HepG2 (cell line): ENCODE results near the gene SPAG9. TPM values are rescaled to one million over a fixed set of nuclear protein-coding genes. Genes with fewer than 3 reads are reported as not detected.
A peak's percentile ranks its signal among the peaks of the same experiment; 100 is the strongest.

Experiments
- CHCHD3 ChIP-seq: sonication (generic); formaldehyde crosslinking; IDR thresholded peaks from 2 replicates; pipeline ENCODE4 v1.8.0; 2022; ENCODE audit warnings: mild to moderate bottlenecking, missing genetic modification reagents, moderate library complexity
- CHD2 ChIP-seq: IDR thresholded peaks from 2 replicates; pipeline ENCODE4 v1.6.1; 2011; ENCODE audit warnings: low read depth, low read length, improper control_type of control experiment
- GPN1 ChIP-seq: sonication (generic); formaldehyde crosslinking; IDR thresholded peaks from 2 replicates; pipeline ENCODE4 v1.5.1; 2020; ENCODE audit warnings: missing genetic modification reagents, borderline replicate concordance
- KLF9 ChIP-seq: IDR thresholded peaks from 2 replicates; pipeline ENCODE4 v1.6.1; 2016; ENCODE audit warnings: low read depth
- MED1 ChIP-seq: sonication (generic); formaldehyde crosslinking; IDR thresholded peaks from 2 replicates; pipeline ENCODE4 v1.4.0; 2020; ENCODE audit warnings: missing genetic modification reagents
- MXI1 ChIP-seq: IDR thresholded peaks from 3 replicates; pipeline ENCODE4 v1.6.1; 2012; ENCODE audit warnings: low read depth, low read length, inconsistent platforms, borderline replicate concordance
- PCBP2 ChIP-seq: fragments of 200-400 bp; formaldehyde crosslinking; optimal IDR thresholded peaks from 2 replicates; pipeline ENCODE3; 2018; ENCODE audit warnings: low read length, low read depth; ENCODE audit not compliant: poor library complexity, severe bottlenecking
- RBFOX2 ChIP-seq: fragments of 200-400 bp; formaldehyde crosslinking; IDR thresholded peaks from 2 replicates; pipeline ENCODE4 v1.6.1; 2017; ENCODE audit warnings: low read depth, mild to moderate bottlenecking, low read length
- SATB2 ChIP-seq: sonication (generic); formaldehyde crosslinking; IDR thresholded peaks from 2 replicates; pipeline ENCODE4 v1.5.0; 2020; ENCODE audit warnings: missing genetic modification reagents
- STAG1 ChIP-seq: sonication (generic); formaldehyde crosslinking; IDR thresholded peaks from 2 replicates; pipeline ENCODE4 v1.4.0; 2020; ENCODE audit warnings: missing genetic modification reagents
- STAT5B ChIP-seq: sonication (generic); formaldehyde crosslinking; IDR thresholded peaks from 2 replicates; pipeline ENCODE4 v1.4.0; 2020; ENCODE audit warnings: missing genetic modification reagents
- TBX3 ChIP-seq: fragments of 450-650 bp; IDR thresholded peaks from 2 replicates; pipeline ENCODE4 v1.6.1; 2017; ENCODE audit warnings: antibody characterized with exemption, mild to moderate bottlenecking, inconsistent platforms, borderline replicate concordance
- ZNF264 ChIP-seq: sonication (generic); formaldehyde crosslinking; IDR thresholded peaks from 2 replicates; pipeline ENCODE4 v1.4.0; 2020; ENCODE audit warnings: missing genetic modification reagents
- ZNF335 ChIP-seq: sonication (generic); formaldehyde crosslinking; IDR thresholded peaks from 2 replicates; pipeline ENCODE4 v1.4.0; 2020; ENCODE audit warnings: missing genetic modification reagents
- ZNF530 ChIP-seq: sonication (generic); formaldehyde crosslinking; IDR thresholded peaks from 2 replicates; pipeline ENCODE4 v1.5.0; 2020; ENCODE audit warnings: low read depth, mild to moderate bottlenecking, missing genetic modification reagents
- ZNF747 ChIP-seq: sonication (generic); formaldehyde crosslinking; IDR thresholded peaks from 2 replicates; pipeline ENCODE4 v1.8.1; 2023; ENCODE audit warnings: missing genetic modification reagents, mild to moderate bottlenecking, borderline replicate concordance
- polyA plus RNA-seq, 8 experiments: library from polyadenylated mRNA; depleted of rRNA in 3 of 8; stranded (reverse) in 7 of 8; unstranded in 1 of 8; fragments of >200 nt; fragmentation: Illumina TruSeq in 4 of 8; extraction: Trizol in 4 of 8; gene quantifications; 2 replicates each; pipeline versions ENCODE4 v1.2.1 to v1.2.3, GENCODE V29; 2011 to 2016; ENCODE audit warnings: low read depth in 4 of 8, missing spikeins in 1 of 8, mixed read lengths in 1 of 8; ENCODE audit not compliant: insufficient read depth in 1 of 8
- total RNA-seq, 5 experiments: library from RNA; depleted of rRNA; stranded (reverse); fragments of >200 nt; fragmentation: Illumina TruSeq; extraction: Trizol; gene quantifications; 2 replicates each; pipeline ENCODE4 v1.2.3, GENCODE V29; 2016; ENCODE audit warnings: low read depth in 1 of 5
- TF ChIP-seq, protein P1 (sequence below): sonication (generic); formaldehyde crosslinking; IDR thresholded peaks from 2 replicates; pipeline ENCODE4 v1.4.0; 2020; ENCODE audit warnings: missing genetic modification reagents
- TF ChIP-seq, protein P2 (sequence below): sonication (generic); formaldehyde crosslinking; IDR thresholded peaks from 2 replicates; pipeline ENCODE4 v1.5.0; 2020; ENCODE audit warnings: missing genetic modification reagents, mild to moderate bottlenecking, borderline replicate concordance
- TF ChIP-seq, protein P3 (sequence below): sonication (generic); formaldehyde crosslinking; IDR thresholded peaks from 2 replicates; pipeline ENCODE4 v1.5.0; 2020; ENCODE audit warnings: missing genetic modification reagents
- TF ChIP-seq, protein P4 (sequence below): sonication (generic); formaldehyde crosslinking; IDR thresholded peaks from 2 replicates; pipeline ENCODE4 v1.5.0; 2020; ENCODE audit warnings: mild to moderate bottlenecking, missing genetic modification reagents, moderate library complexity
- TF ChIP-seq, protein P5 (sequence below): sonication (generic); formaldehyde crosslinking; IDR thresholded peaks from 2 replicates; pipeline ENCODE4 v1.5.0; 2020; ENCODE audit warnings: missing genetic modification reagents
- TF ChIP-seq, protein P6 (sequence below): sonication (generic); formaldehyde crosslinking; IDR thresholded peaks from 2 replicates; pipeline ENCODE4 v1.4.0; 2020; ENCODE audit warnings: mild to moderate bottlenecking, missing genetic modification reagents

Gene SPAG9
- total and polyA plus RNA-seq, 2 of the 13 experiments (the other 11 are each of a cell fraction or from before 2014, with no cell fraction given) = 43.2 to 78.6 TPM

DNA sequence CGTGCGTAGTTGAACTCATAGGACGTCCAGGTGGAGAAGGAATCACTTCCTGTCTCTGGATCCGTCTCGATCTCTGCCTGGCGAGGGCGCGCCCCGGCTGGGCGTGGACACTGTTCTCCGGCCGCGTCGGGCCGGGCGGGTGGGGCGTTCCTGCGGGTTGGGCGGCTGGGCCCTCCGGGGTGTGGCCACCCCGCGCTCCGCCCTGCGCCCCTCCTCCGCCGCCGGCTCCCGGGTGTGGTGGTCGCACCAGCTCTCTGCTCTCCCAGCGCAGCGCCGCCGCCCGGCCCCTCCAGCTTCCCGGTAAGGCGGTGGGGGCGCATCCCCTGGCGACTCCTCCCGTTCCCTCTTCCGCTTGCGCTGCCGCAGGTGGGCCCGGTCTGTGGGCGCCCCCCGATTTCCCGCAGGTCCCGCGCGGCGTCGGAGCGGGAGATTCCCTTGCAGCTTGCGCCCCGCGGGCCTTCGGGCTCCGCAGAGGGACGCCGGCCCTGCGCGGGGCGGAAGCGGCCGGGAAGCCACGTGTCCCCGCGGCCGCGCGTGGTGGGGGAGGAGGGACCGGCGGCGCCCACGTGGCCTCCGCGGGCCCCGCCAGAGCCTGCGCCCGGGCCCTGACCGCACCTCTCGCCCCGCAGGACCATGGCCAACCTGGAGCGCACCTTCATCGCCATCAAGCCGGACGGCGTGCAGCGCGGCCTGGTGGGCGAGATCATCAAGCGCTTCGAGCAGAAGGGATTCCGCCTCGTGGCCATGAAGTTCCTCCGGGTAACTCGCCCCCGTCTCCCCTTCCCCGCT is 45.7 kb upstream of the SPAG9 start, which contains the start of gene NME2 (continued):
- TF ChIP-seq PCBP2 (no peak), ZNF530 (CRISPR knock-in tag) (peak; percentile 22; the same call in 1 of the 2 replicates), STAG1 (CRISPR knock-in tag) (no peak), TBX3 (no peak), MED1 (peak; percentile 65; the same call in 1 of the 2 replicates), ZNF747 (CRISPR knock-in tag) (peak; percentile 95; the same call in 1 of the 2 replicates), GPN1 (CRISPR knock-in tag) (no peak), CHCHD3 (CRISPR knock-in tag) (no peak), MXI1 (peak; percentile 90; the same call in 2 of the 3 replicates), STAT5B (CRISPR knock-in tag) (no peak), ZNF335 (CRISPR knock-in tag) (no peak), SATB2 (CRISPR knock-in tag) (no peak), CHD2 (no peak), KLF9 (CRISPR knock-in tag) (no peak), RBFOX2 (peak; percentile 94), ZNF264 (CRISPR knock-in tag) (no peak)
- TF ChIP-seq, protein P1, sequence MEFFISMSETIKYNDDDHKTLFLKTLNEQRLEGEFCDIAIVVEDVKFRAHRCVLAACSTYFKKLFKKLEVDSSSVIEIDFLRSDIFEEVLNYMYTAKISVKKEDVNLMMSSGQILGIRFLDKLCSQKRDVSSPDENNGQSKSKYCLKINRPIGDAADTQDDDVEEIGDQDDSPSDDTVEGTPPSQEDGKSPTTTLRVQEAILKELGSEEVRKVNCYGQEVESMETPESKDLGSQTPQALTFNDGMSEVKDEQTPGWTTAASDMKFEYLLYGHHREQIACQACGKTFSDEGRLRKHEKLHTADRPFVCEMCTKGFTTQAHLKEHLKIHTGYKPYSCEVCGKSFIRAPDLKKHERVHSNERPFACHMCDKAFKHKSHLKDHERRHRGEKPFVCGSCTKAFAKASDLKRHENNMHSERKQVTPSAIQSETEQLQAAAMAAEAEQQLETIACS = no peak; the same call in none of the 2 replicates
- TF ChIP-seq, protein P2, sequence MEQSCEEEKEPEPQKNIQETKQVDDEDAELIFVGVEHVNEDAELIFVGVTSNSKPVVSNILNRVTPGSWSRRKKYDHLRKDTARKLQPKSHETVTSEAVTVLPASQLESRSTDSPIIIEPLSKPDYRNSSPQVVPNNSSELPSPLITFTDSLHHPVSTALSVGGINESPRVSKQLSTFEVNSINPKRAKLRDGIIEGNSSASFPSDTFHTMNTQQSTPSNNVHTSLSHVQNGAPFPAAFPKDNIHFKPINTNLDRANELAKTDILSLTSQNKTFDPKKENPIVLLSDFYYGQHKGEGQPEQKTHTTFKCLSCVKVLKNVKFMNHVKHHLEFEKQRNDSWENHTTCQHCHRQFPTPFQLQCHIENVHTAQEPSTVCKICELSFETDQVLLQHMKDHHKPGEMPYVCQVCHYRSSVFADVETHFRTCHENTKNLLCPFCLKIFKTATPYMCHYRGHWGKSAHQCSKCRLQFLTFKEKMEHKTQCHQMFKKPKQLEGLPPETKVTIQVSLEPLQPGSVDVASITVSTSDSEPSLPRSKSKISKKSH (CRISPR knock-in tag) = no peak
- TF ChIP-seq, protein P3, sequence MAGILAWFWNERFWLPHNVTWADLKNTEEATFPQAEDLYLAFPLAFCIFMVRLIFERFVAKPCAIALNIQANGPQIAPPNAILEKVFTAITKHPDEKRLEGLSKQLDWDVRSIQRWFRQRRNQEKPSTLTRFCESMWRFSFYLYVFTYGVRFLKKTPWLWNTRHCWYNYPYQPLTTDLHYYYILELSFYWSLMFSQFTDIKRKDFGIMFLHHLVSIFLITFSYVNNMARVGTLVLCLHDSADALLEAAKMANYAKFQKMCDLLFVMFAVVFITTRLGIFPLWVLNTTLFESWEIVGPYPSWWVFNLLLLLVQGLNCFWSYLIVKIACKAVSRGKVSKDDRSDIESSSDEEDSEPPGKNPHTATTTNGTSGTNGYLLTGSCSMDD (CRISPR knock-in tag) = no peak
- TF ChIP-seq, protein P4, sequence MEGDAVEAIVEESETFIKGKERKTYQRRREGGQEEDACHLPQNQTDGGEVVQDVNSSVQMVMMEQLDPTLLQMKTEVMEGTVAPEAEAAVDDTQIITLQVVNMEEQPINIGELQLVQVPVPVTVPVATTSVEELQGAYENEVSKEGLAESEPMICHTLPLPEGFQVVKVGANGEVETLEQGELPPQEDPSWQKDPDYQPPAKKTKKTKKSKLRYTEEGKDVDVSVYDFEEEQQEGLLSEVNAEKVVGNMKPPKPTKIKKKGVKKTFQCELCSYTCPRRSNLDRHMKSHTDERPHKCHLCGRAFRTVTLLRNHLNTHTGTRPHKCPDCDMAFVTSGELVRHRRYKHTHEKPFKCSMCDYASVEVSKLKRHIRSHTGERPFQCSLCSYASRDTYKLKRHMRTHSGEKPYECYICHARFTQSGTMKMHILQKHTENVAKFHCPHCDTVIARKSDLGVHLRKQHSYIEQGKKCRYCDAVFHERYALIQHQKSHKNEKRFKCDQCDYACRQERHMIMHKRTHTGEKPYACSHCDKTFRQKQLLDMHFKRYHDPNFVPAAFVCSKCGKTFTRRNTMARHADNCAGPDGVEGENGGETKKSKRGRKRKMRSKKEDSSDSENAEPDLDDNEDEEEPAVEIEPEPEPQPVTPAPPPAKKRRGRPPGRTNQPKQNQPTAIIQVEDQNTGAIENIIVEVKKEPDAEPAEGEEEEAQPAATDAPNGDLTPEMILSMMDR (CRISPR knock-in tag) = peak; percentile 50
- TF ChIP-seq, protein P5, sequence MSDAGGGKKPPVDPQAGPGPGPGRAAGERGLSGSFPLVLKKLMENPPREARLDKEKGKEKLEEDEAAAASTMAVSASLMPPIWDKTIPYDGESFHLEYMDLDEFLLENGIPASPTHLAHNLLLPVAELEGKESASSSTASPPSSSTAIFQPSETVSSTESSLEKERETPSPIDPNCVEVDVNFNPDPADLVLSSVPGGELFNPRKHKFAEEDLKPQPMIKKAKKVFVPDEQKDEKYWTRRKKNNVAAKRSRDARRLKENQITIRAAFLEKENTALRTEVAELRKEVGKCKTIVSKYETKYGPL (CRISPR knock-in tag) = no peak
- TF ChIP-seq, protein P6, sequence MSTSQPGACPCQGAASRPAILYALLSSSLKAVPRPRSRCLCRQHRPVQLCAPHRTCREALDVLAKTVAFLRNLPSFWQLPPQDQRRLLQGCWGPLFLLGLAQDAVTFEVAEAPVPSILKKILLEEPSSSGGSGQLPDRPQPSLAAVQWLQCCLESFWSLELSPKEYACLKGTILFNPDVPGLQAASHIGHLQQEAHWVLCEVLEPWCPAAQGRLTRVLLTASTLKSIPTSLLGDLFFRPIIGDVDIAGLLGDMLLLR (CRISPR knock-in tag) = peak; percentile 95
